Epithelial cell of prostate (primary cell): ENCODE results near the gene NOP9.

Source experiments
- DNase-seq: peaks from one replicate; pipeline ENCODE4 v3.0.0-alpha.2; 2011; ENCODE audit warnings: low read depth, low spot score
- H3K27ac ChIP-seq: fragments of 450-650 bp; 2 replicates; pipeline ENCODE4 v1.5.1; 2017; ENCODE audit warnings: mild to moderate bottlenecking

NOP9 gene

GRCh38 chr14:24262821-24263733, 36.6 kb upstream of the NOP9 start, which contains the start of gene TGM1:
Gene TGM1 (minus strand): TSS chr14:24263177. CDS start chr14:24262352, 825 bp downstream.
- no peak for DNase-seq
- H3K27ac ChIP-seq = peak within 1 kb of the TSS; percentile 92

- peak overlapping the region; percentile 92 for H3K27ac ChIP-seq
Observed at GRCh38 chr14:24263848-24264247, 35.8 kb upstream of the NOP9 start.

DNA sequence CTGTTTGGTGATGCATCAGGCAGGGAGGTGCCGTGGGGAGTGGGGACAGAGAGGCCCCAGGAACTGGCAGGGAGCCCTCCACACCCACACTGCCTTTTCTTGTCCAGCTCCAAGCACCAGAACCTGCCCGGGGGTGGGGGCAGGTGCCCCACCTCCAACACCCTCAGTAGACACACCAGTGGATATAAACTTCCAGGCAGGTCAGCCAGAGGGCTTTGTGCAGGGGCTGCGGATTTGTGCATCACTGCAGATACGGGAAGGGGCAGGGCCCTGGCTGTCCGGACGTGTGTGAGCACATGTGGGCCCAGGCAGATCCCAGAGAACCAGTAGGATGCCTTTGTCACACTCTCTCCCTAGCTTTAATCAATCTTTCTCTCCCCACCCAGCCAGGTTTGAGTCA, 35.4 kb upstream of the NOP9 start:
- DNase-seq = peak; percentile 70
- H3K27ac ChIP-seq = peak overlapping the region; percentile 92

More at GRCh38 chr14:24263848-24264247, 35.8 kb upstream of the NOP9 start:
- no peak for DNase-seq

- peak overlapping the region; percentile 92 for H3K27ac ChIP-seq
- no peak for DNase-seq
Observed at GRCh38 chr14:24266344-24267244, 33.1 kb upstream of the NOP9 start.

- H3K27ac ChIP-seq = no peak overlapping the region
- DNase-seq = no peak
Observed at GRCh38 chr14:24267516-24267915, 32.1 kb upstream of the NOP9 start.

- no peak overlapping the region for H3K27ac ChIP-seq
- DNase-seq = no peak
Observed at GRCh38 chr14:24268225-24268624, 31.4 kb upstream of the NOP9 start.

DNA sequence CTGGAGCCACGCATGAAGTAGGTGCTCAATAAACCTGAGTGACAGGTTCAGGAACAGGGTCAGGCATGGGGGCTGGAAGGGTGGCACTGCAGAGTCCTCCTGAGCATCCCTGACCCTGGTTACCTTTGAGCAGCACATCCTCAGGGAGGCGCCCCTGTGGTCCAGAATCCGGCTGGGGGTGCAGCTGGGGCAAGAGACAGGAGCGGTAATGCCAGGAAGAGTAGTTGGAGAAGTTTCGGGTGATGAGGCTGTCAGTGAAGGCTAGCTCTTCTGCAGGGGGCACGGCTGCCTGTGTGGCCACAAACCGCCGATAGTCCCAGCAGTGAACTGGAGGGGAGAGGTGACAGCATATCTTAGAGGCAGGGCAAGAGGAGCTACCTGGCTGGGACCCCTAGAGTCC, 30.3 kb upstream of the NOP9 start:
- H3K27ac ChIP-seq = no peak overlapping the region
- DNase-seq = no peak

GRCh38 chr14:24269910-24270536, 29.6 kb upstream of the NOP9 start:
- H3K27ac ChIP-seq = peak overlapping the region; percentile 100

DNA sequence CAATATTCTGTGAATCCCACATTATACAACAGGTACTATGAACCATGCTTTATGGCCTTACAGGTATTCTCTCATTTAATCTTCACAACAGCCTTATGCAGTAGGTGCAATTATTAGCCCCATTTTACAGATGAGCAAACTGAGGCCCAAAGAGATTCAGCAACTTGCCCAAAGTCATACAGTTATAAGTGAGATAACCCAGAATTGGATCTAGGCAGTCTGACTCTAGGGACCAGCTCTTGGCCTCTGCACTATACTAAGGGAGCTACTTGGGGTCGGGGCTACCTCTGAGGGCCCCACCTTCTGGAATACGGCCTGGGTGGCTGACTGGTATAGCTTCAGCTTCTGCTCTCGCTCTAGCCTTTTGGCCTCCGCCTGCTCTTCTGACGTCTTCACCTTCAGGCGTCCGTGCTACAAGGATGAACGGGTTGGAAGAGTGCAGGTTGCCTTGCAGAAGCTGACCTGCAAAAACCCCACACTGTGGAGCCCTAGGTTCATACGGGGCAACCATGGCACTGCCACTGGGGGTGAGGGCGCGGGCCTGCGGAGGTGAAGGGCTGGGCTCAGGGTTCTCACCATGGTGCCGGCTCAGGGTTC, 29.0 kb upstream of the NOP9 start:
- no peak for DNase-seq
- H3K27ac ChIP-seq = peak overlapping the region; percentile 100

More at GRCh38 chr14:24269910-24270536, 29.6 kb upstream of the NOP9 start:
- DNase-seq = no peak

DNA sequence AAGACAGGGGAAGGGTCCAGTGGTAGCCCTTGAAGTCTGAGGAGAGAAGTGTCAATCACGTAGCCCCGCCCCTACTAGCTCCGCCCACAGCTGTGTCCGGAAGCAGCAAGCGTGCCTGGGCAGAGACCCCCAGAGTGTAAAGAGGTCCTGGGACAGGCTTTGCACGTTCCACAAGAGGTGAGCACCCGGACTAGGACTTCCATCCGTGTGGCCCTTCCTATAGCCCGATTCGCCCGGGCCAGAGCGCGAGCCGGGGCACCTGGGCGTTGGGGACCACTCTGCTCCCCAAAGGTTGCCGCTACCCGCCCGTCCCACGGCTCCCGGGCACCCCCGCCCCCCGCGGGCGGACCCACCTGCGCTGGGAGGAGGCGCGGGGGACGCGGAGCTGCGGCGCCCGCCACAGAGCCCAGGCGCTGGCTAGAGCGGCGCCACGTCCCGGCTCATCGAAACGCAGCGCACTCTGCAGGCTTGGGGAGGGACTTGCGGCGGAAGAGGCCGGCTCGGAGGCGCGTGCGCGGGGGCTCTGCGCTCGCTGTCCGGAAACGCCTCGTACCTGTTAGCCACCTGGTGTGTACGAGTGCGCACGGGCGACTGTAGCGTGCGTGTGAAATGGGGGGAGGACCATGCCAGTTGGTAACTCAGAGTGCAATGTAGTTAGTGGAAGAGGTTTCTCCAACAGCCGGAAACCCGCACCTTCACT, 28.4 kb upstream of the NOP9 start, which contains the start of gene RABGGTA:
RABGGTA (minus strand) TSS at position 464 of the 700 bp plus-strand sequence. CDS start 482 bp downstream, outside the sequence.
- peak; percentile 81 for DNase-seq
- H3K27ac ChIP-seq = peak within 1 kb of the TSS; percentile 100

DNA sequence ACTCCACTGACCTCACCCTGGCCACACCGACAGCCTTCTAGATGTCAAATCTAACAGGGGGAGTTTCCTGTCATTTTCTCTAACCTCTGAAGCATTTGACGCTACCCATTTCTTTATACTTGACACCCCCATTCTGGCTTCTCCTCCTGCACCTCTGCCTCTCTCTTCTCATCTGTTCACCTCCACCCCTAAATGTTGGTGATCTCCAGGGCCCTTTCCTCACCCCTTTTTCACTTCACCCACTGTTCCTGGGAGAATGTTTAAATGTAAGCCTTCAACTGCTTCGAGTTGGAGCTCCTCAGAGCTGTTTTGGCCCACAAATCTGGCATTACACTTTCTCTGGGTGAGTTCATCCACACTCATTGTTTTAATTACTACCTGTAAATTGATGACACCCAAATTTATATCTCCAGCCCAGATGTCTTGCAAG, 27.8 kb upstream of the NOP9 start:
- DNase-seq = no peak
- peak overlapping the region; percentile 100 for H3K27ac ChIP-seq

DNA sequence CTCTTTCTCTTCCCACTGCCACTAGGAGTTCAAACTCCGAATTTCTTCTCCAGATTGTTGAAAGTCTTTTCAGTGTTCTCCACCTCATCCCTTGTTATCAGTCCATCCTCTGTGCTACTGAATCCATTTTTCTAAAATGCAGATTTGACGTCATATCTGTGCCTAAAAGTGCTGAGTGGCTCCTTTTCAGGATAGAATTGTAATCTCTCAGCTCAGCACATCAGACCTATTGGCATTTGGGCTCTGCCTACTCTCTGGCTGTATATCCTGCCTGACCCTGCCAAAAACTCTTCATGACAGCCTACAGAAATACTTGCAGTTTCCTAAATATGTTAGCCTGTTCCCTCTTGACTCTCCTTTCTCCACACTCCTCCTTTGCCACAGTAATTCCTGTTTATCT, 27.2 kb upstream of the NOP9 start:
- peak overlapping the region; percentile 100 for H3K27ac ChIP-seq

DNA sequence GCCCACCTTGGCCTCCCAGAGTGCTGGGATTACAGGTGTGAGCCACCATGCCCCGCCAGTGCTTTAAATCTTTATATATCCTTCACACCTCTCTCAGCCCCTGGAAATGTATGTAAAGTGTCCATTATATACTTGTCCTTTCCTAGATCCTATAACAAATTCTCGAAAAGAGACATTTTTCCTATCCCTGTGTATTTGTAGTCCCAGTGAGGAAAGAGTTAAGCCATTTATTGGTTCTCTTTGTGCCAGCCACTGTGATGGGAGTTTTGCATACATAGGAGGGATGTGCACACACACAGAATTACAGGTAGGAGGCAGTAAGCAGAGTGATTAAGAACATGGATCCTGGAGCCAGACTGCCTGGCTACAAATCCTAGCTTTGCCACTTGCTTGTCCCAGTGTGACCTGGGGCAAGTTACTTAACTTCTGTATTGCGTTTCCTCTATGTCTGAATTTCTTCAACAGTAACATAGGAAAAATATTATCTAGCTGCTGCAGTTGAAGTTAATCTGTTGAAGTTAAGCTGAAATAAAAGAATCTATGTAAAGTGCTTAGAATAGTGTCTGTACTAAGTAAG, 26.1 kb upstream of the NOP9 start:
- peak overlapping the region; percentile 100 for H3K27ac ChIP-seq
- peak; percentile 43 for DNase-seq

More for the DNA sequence above, 27.2 kb upstream of the NOP9 start:
- no peak for DNase-seq

DNA sequence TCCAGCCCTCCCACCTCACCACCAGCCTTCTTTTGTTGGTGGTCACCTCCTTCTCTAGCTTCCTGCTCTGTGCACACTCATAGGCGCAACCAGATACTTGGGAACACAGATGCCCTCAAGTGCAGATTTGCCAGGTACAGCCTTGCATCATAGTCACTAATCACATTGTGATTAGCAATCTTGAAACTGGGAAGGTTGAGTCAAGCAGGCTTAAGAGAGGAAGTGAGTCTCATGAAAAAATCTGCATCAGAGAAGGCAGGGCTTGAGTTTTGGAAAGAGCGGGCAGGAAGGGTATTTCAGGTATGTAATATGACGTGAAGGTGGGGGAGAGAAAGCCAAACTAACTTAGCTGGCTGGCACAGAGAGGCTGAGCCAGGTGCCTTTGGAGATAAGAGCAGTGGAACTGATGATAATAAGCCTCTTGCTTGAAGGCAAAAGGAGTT, 25.5 kb upstream of the NOP9 start:
- peak; percentile 99 for DNase-seq
- peak overlapping the region; percentile 100 for H3K27ac ChIP-seq

GRCh38 chr14:24277071-24277470, 22.6 kb upstream of the NOP9 start:
- no peak overlapping the region for H3K27ac ChIP-seq
- no peak for DNase-seq

DNA sequence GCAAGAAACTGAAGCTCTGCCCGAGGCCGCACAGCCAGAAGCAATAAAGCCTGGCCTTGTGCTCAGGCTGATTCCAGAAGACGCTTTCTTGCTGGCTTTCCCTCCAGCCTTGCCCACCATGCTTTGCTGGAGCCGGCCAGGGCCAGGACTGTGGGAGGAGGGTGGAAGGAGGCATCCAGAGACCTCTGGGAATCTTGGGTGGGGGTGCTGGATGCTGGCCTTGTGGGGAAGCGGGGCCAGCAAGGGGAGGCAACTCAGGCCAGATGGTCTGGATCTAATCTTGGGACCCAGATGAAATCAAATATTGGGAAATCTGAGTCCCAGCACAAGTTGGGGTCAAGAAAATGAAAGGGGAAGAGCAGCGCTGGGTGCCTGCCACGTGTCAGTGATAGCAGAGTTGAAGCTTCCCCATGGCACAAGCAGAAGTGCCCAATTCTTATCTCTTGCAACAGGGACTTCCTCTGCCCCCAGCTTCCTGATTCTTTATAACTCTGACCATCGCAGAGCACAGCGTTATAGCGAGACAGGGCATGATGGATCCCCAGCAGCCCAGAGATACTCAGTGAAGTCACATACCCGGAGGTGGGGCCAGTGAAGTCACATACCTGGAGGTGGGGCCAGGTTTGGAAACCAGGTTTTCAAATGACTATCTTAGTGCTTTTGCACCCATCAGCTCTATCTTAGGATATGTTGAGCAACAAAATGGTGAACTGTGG, 21.9 kb upstream of the NOP9 start:
- no peak for DNase-seq
- H3K27ac ChIP-seq = no peak overlapping the region

DNA sequence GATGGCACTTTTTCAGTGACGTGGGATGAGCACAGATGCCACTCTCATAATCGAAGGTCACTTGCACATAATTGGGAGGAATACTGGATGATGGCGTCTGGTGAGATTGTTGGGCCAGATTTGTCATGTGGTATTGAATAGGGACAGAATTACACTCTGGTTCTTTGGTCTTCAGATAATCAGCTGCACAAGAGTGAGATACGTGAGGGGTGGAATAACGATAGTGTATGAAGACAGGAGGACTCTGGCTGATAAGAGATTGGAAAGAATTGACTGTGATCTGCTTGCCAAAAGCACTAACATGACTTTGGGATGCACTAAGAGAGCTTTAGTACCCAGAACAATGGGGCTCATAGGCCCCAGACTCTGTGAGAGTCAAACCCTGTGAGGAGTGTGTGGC, 21.2 kb upstream of the NOP9 start:
- DNase-seq = no peak
- peak overlapping the region; percentile 84 for H3K27ac ChIP-seq
